B cell (primary cell): ENCODE measurements around the gene CAMTA1. TPM values are rescaled to one million over a fixed set of nuclear protein-coding genes. Genes with fewer than 3 reads are reported as not detected.
"Not testable (repeated sequence)": the region's sequence is repeated elsewhere in the genome, so short reads cannot be mapped to it uniquely, and the experiment has no call there.

Experiments used
- ATAC-seq: fragments of 200-7000 bp; cut with Tn5 transposase; one replicate; pipeline ENCODE4 v1.10.0; 2021; ENCODE audit warnings: low read depth, mild to moderate bottlenecking, moderate number of reproducible peaks, moderate library complexity
- CTCF ChIA-PET: fragments of 350-600 bp; sonication (Branson Sonifier 250); formaldehyde crosslinking; loops from one replicate; lab custom pipeline; 2021; ENCODE audit warnings: antibody characterized with exemption, inconsistent platforms; lab: Charles Lee
- POLR2A ChIA-PET: fragments of 350-600 bp; sonication (Branson Sonifier 250); formaldehyde crosslinking; loops from one replicate; lab custom pipeline; 2021; ENCODE audit warnings: antibody characterized with exemption; lab: Charles Lee
- DNase-seq: peaks from one replicate; pipeline ENCODE4 v3.0.0; 2013
- H2AFZ ChIP-seq: 2 replicates; pipeline ENCODE4 v1.6.1; 2012; ENCODE audit warnings: mild to moderate bottlenecking, low read depth, low read length; ENCODE audit not compliant: insufficient read depth, poor library complexity, severe bottlenecking
- H3K27ac ChIP-seq, 2 donors: 1 replicate in 1 of 2; 2 replicates in 1 of 2; pipeline ENCODE4 v1.5.1; 2012 to 2013; ENCODE audit warnings: low read length in 2 of 2, mild to moderate bottlenecking in 2 of 2, moderate library complexity in 1 of 2
- H3K27me3 ChIP-seq, 4 experiments: fragments of 200-600 bp in 1 of 4; sonication (generic) in 1 of 4; replicated peaks in 1 of 4; 1 replicate in 2 of 4; 2 replicates in 2 of 4; pipeline versions ENCODE4 v1.6.1 to v1.7.0; 2013 to 2016; ENCODE audit warnings: low read length in 3 of 4, mild to moderate bottlenecking in 2 of 4, mixed read lengths in 1 of 4, moderate library complexity in 1 of 4; ENCODE audit not compliant: insufficient read depth in 4 of 4, control insufficient read depth in 3 of 4; ENCODE audit errors: control extremely low read depth in 1 of 4
- H3K36me3 ChIP-seq, 2 experiments: replicated peaks in 1 of 2; 1 replicate in 1 of 2; 2 replicates in 1 of 2; pipeline versions ENCODE4 v1.6.1 to v1.7.1; 2013; ENCODE audit warnings: low read length in 1 of 2; ENCODE audit not compliant: insufficient read depth in 2 of 2, control insufficient read depth in 1 of 2; ENCODE audit errors: control extremely low read depth in 1 of 2, extremely low read depth in 1 of 2
- H3K4me1 ChIP-seq, 2 donors: fragments of 200-600 bp in 1 of 2; sonication (generic) in 1 of 2; 1 replicate in 1 of 2; 2 replicates in 1 of 2; pipeline versions ENCODE4 v1.5.1 to v1.6.1; 2013 to 2017; ENCODE audit warnings: low read length in 2 of 2; ENCODE audit not compliant: control insufficient read depth in 2 of 2, insufficient read depth in 2 of 2
- H3K4me2 ChIP-seq: replicated peaks from 2 replicates; pipeline ENCODE3; 2012; ENCODE audit warnings: mild to moderate bottlenecking, low read depth, low read length; ENCODE audit not compliant: poor library complexity, severe bottlenecking
- H3K4me3 ChIP-seq, 5 experiments: fragments of 200-600 bp in 1 of 5; sonication (generic) in 1 of 5; 1 replicate in 3 of 5; 2 replicates in 2 of 5; pipeline versions ENCODE4 v1.5.1 to v1.7.0; 2011 to 2016; ENCODE audit warnings: low read length in 4 of 5, mild to moderate bottlenecking in 4 of 5, low read depth in 2 of 5, control low read depth in 1 of 5, moderate library complexity in 1 of 5; ENCODE audit not compliant: insufficient read depth in 1 of 5; ENCODE audit errors: control extremely low read depth in 1 of 5, extremely low read depth in 1 of 5
- H3K79me2 ChIP-seq: fragments of 200-600 bp; sonication (generic); one replicate; pipeline ENCODE4 v1.6.0; 2016; ENCODE audit warnings: low read length; ENCODE audit not compliant: control insufficient read depth, insufficient read depth
- H3K9ac ChIP-seq: fragments of 200-600 bp; sonication (generic); 2 replicates; pipeline ENCODE4 v1.6.1; 2017; ENCODE audit warnings: mild to moderate bottlenecking, low read length, moderate library complexity
- H3K9me3 ChIP-seq, 3 donors: one replicate each; pipeline versions ENCODE4 v1.6.1 to v1.7.1; 2013; ENCODE audit warnings: low read length in 2 of 3; ENCODE audit not compliant: control insufficient read depth in 2 of 3, insufficient read depth in 1 of 3; ENCODE audit errors: control extremely low read depth in 1 of 3
- H4K20me1 ChIP-seq: 2 replicates; pipeline ENCODE4 v1.6.0; 2012; ENCODE audit warnings: mild to moderate bottlenecking, low read length; ENCODE audit not compliant: insufficient read depth, control insufficient read depth, poor library complexity, severe bottlenecking
- H3K27ac Mint-ChIP-seq: one replicate; pipeline ENCODE4 v1.8.0; 2021; ENCODE audit warnings: mixed read lengths
- H3K27me3 Mint-ChIP-seq: one replicate; pipeline ENCODE4 v1.8.0; 2021; ENCODE audit warnings: mixed read lengths
- H3K4me1 Mint-ChIP-seq: one replicate; pipeline ENCODE4 v1.8.0; 2021; ENCODE audit warnings: mixed read lengths
- H3K4me3 Mint-ChIP-seq: one replicate; pipeline ENCODE4 v1.8.0; 2021; ENCODE audit warnings: mixed read lengths
- H3K9me3 Mint-ChIP-seq: one replicate; pipeline ENCODE4 v1.8.0; 2022; ENCODE audit warnings: mixed read lengths; ENCODE audit not compliant: insufficient read depth
- CTCF ChIP-seq: fragments of 200-600 bp; IDR thresholded peaks from one replicate; pipeline ENCODE4 v1.8.0; 2022; ENCODE audit warnings: antibody characterized with exemption, mild to moderate bottlenecking
- EZH2 ChIP-seq: IDR thresholded peaks from 2 replicates; pipeline ENCODE4 v1.6.1; 2012; ENCODE audit warnings: borderline replicate concordance, low read depth, mild to moderate bottlenecking, moderate library complexity, low read length; ENCODE audit not compliant: insufficient read depth, poor library complexity, severe bottlenecking
- WGBS: methylation state at CpG from one replicate; pipeline ENCODE4 v1.1.5; 2013; ENCODE audit warnings: missing lambda C conversion rate; ENCODE audit not compliant: insufficient coverage; 5-methylcytosine and 5-hydroxymethylcytosine counted together
- intact Hi-C: fragments of 100-400 bp; cut with micrococcal nuclease; formaldehyde crosslinking; loops from one replicate; pipeline ENCODE4 v1.10.0; 2022
- polyA plus RNA-seq: library from polyadenylated mRNA; depleted of rRNA; stranded (reverse); fragments of >200 nt; gene quantifications from 2 replicates; pipeline ENCODE4 v1.2.3, GENCODE V29; 2012
- total RNA-seq, 2 donors: library from RNA; stranded (reverse); fragments of 120-200 nt in 1 of 2; gene quantifications; 1 replicate in 1 of 2; 2 replicates in 1 of 2; pipeline versions ENCODE4 v1.2.3 to v1.2.4, GENCODE V29; 2013 to 2022

CAMTA1 gene
- total and polyA plus RNA-seq, 2 donors (not counting 1 experiment from before 2014, with no cell fraction given) = 42.2 to 45.7 TPM

- H3K27ac Mint-ChIP-seq = no peak overlapping the region
- Histone ChIP-seq H3K4me2 (no peak overlapping the region), H3K27me3 (no peaks in the 10 kb centered on the region), H3K27ac (no peak overlapping the region), H3K36me3 (peaks cover 1 to 10% of the 10 kb centered on the region in 2 experiments), H4K20me1 (peaks cover 90% of the 10 kb centered on the region), H3K4me3 (no peak overlapping the region), H3K79me2 (peaks cover 91% of the 10 kb centered on the region), H3K9ac (no peak overlapping the region), H2AFZ (no peak overlapping the region), H3K4me1 (peaks cover 10 to 18% of the 10 kb centered on the region in 2 donors), H3K9me3 (no peaks in the 10 kb centered on the region)
- no peak for ATAC-seq
- peaks cover 34% of the 10 kb centered on the region for H3K4me1 Mint-ChIP-seq
- no peak for TF ChIP-seq CTCF
- no peak for TF ChIP-seq EZH2
- CTCF ChIA-PET = no interaction called here
- no peaks in the 10 kb centered on the region for H3K27me3 Mint-ChIP-seq
- no peak for DNase-seq
- POLR2A ChIA-PET = no interaction called here
- no peaks in the 10 kb centered on the region for H3K9me3 Mint-ChIP-seq
- no peak overlapping the region for H3K4me3 Mint-ChIP-seq
- WGBS = 100% methylated on average over 3 of the region's 3 CpGs
- intact Hi-C loops = no loop called here
These were observed 22.5 kb downstream of the CAMTA1 start for GRCh38 chr1:6807782-6808181.

- no peak overlapping the region for H3K4me3 Mint-ChIP-seq
- H3K27me3 Mint-ChIP-seq = no peaks in the 10 kb centered on the region
- no peaks in the 10 kb centered on the region for H3K9me3 Mint-ChIP-seq
- intact Hi-C loops = no loop called here
- no peak overlapping the region for H3K4me3 ChIP-seq
- H3K27me3 ChIP-seq = no peaks in the 10 kb centered on the region
- peaks cover 34% of the 10 kb centered on the region for H3K4me1 Mint-ChIP-seq
- H3K27ac ChIP-seq = no peak overlapping the region
- ChIA-PET CTCF (no interaction called here), POLR2A (no interaction called here)
- no peaks in the 10 kb centered on the region for H3K9me3 ChIP-seq
- 96% methylated on average over 2 of the region's 2 CpGs for WGBS
- H3K36me3 ChIP-seq = peaks cover 1 to 8% of the 10 kb centered on the region in 2 experiments
- H3K4me2 ChIP-seq = no peak overlapping the region
- no peak overlapping the region for H3K9ac ChIP-seq
- H2AFZ ChIP-seq = no peak overlapping the region
- H3K27ac Mint-ChIP-seq = no peak overlapping the region
- peaks cover 88% of the 10 kb centered on the region for H4K20me1 ChIP-seq
- TF ChIP-seq CTCF (no peak), EZH2 (no peak)
- no peak for DNase-seq
- H3K79me2 ChIP-seq = peaks cover 86% of the 10 kb centered on the region
- H3K4me1 ChIP-seq = peaks cover 10 to 18% of the 10 kb centered on the region in 2 donors
- ATAC-seq = no peak
These were observed 24.2 kb downstream of the CAMTA1 start for GRCh38 chr1:6809461-6809860.

GRCh38 chr1:6810146-6810734, 25.0 kb downstream of the CAMTA1 start:
- H3K4me2 ChIP-seq, H3K27ac Mint-ChIP-seq, H2AFZ ChIP-seq, H3K4me3 Mint-ChIP-seq, H3K9ac ChIP-seq, CTCF ChIA-PET, H3K27me3 Mint-ChIP-seq, H3K36me3 ChIP-seq, H3K9me3 ChIP-seq, intact Hi-C loops, DNase-seq, H3K9me3 Mint-ChIP-seq, POLR2A ChIA-PET, H3K27ac ChIP-seq, ATAC-seq, H3K4me3 ChIP-seq, H3K27me3 ChIP-seq: not testable (repeated sequence)
- 99% methylated on average over 15 of the region's 15 CpGs for WGBS
- H3K4me1 ChIP-seq = peaks cover 7 to 13% of the 10 kb centered on the region in 2 donors
- H3K79me2 ChIP-seq = peaks cover 86% of the 10 kb centered on the region
- H4K20me1 ChIP-seq = peaks cover 87% of the 10 kb centered on the region
- peaks cover 29% of the 10 kb centered on the region for H3K4me1 Mint-ChIP-seq
